ENCODE data around the gene OSTN.
"Not testable (repeated sequence)": the region's sequence is repeated elsewhere in the genome, so short reads cannot be mapped to it uniquely, and the experiment has no call there.

OSTN gene

GRCh38 chr3:191268737-191269136, 69.7 kb downstream of the OSTN start:
- DNase-seq: no peak

DNA sequence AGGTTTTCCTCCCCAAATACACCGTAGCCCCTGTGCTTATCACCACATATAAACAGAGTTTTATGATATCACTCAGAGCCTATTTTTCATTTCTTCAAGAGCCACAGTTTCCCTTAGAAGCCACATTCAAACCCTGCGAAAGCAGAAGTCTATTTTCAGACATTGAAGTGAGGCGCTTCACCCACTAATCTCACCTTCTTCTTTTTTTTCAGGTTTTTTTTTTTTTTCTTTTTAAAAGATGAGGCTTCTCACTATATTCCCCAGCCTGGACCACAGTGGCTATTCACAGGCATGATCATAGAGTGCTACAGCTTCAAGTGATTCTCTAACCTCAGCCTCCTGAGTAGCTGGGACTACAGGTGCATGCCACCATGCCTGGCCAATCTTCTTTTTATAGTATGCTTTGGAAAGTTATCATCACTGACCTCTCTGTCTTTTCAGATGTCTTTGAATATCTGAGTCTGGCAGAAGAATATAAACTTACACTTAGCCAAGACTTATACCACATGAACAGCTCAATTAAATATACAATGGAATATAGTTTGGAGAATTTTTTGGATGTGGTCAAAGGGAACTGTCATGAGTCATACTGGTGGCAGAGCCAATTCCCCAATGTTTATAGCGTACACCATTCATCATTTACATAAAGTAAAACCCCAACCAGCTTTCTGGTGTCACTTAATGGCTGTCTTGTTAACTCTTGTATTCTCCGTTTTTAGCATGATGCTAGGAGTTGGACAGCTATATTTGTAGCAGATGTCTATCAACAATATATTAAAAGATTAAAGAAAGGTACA, 70.4 kb downstream of the OSTN start:
- no peak for DNase-seq

DNA sequence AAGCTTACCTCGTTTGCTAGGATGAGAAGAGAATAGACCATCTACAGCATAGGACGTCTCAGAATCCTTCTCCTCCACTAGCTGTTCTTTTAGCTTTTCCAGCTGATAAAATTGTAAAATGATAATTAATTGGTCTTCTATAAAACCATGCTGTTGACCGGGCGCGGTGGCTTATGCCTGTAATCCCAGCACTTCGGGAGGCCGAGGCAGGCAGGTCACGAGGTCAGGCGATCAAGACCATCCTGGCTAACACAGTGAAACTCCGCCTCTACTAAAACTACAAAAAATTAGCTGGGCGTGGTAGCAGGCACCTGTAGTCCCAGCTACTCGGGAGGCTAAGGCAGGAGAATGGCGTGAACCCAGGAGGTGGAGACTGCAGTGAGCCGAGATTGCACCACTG, 76.2 kb downstream of the OSTN start:
- not testable (repeated sequence) for DNase-seq

GRCh38 chr3:191275751-191276150, 76.7 kb downstream of the OSTN start:
- no peak for DNase-seq

- no peak for DNase-seq
Measured at GRCh38 chr3:191280111-191280510, 81.1 kb downstream of the OSTN start.

GRCh38 chr3:191280882-191281281, 81.8 kb downstream of the OSTN start:
- DNase-seq: no peak

- no peak for DNase-seq
Measured at GRCh38 chr3:191282251-191283185, 83.5 kb downstream of the OSTN start.

GRCh38 chr3:191283400-191283799, 84.4 kb downstream of the OSTN start:
- DNase-seq: no peak

GRCh38 chr3:191290311-191291025, 91.4 kb downstream of the OSTN start:
- DNase-seq: no peak

DNA sequence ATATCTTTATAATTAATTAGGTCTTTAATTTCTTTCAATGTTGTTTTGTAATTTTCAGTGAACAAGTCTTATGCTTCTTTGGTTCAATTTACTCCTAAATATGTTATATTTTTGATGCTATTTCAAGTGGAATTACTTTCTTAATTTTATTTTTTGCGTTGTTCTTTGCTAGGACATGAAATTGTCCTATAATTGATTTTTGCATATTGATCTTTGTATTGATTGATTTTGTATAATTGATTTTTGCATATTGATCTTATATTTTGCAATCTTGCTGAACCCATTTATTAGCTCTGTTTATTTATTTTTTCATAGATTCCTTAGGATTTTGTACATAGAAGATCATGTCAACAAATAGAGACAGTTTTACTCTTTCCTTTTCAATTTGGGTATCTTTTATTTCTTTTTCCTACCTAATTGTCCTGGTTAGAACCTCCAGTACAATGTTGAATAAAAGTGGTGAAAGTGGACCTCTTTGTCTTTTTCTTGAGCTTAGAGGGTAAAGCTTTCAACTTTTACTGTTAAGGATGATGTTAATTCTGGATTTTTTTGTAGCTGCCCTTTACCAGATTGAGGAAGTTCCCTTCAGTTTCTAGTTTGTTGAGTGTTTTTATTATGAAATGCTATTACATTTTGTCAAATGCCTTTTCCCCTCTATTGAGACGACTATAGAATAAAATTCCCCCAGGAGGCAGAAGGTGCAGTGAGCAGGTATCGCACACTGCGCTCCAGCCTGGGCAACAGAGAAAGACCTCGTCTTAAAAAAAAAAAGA, 93.4 kb downstream of the OSTN start:
- no peak for DNase-seq

- DNase-seq: no peak
Measured at GRCh38 chr3:191294291-191294690, 95.2 kb downstream of the OSTN start.

- DNase-seq: no peak
Measured at GRCh38 chr3:191296041-191296541, 97.0 kb downstream of the OSTN start.

DNA sequence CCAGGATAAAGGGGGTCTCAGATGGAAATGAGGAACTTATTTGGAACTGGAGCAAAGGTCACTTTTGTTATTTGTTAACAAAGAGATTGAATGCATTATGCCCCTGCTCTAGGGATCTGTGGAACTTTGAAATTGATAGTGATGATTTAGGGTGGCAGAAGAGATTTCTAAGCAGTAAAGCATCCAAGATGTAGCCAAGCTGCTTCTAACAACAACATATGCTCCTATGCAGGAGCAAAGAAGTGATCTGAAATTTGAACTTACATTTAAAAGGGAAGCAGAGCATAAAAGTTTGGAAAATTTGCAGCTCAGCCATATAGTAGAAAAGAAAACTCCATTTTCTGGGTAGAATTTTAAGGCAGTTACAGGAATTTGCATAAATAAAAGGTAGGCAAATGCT, 99.8 kb downstream of the OSTN start:
- no peak for DNase-seq

- DNase-seq: no peak
Measured at GRCh38 chr3:191300422-191300821, 101.4 kb downstream of the OSTN start.

- DNase-seq: no peak
Measured at GRCh38 chr3:191301017-191301416, 102.0 kb downstream of the OSTN start.

GRCh38 chr3:191301782-191302411, 102.9 kb downstream of the OSTN start:
- DNase-seq: no peak

- no peak for DNase-seq
Measured at GRCh38 chr3:191302451-191302850, 103.4 kb downstream of the OSTN start.

- no peak for DNase-seq
Measured at GRCh38 chr3:191303596-191303995, 104.6 kb downstream of the OSTN start.

- no peak for DNase-seq
Measured at GRCh38 chr3:191306428-191306827, 107.4 kb downstream of the OSTN start.

GRCh38 chr3:191307341-191307740, 108.3 kb downstream of the OSTN start:
- DNase-seq: no peak

- DNase-seq: no peak
Measured at GRCh38 chr3:191313296-191313695, 114.3 kb downstream of the OSTN start.

Data from stimulated activated CD4-positive, alpha-beta T cell treated with anti-CD3 and anti-CD28 coated beads, Interleukin-4, amount 100 ng/mL, for 4 hours (primary cell).